ENCODE data around the gene SWAP70.

SWAP70 gene

GRCh38 chr11:9708544-9708943 lies 44.7 kb downstream of the SWAP70 start:
- no peak for DNase-seq (ENCODE audit: low read depth)
- H3K4me3 ChIP-seq (ENCODE audit: low read depth, low read length): no peak overlapping the region
- TF ChIP-seq MYC (IDR thresholded peaks at IDR 0.05; ENCODE audit: low read depth, low read length) (no peak), POLR2A (IDR thresholded peaks at IDR 0.05; ENCODE audit: extremely low read depth, insufficient read length) (no peak), MAX (IDR thresholded peaks at IDR 0.05; ENCODE audit: low read depth, low read length) (no peak), CTCF (IDR thresholded peaks at IDR 0.05; ENCODE audit: low read depth, low read length) (no peak)

GRCh38 chr11:9710223-9710622 lies 46.3 kb downstream of the SWAP70 start:
- TF ChIP-seq MYC (IDR thresholded peaks at IDR 0.05; ENCODE audit: low read depth, low read length): no peak
- DNase-seq (ENCODE audit: low read depth): no peak
- no peak overlapping the region for H3K4me3 ChIP-seq (ENCODE audit: low read depth, low read length)

- H3K4me3 ChIP-seq (ENCODE audit: low read depth, low read length): no peak overlapping the region
- no peak for DNase-seq (ENCODE audit: low read depth)
- TF ChIP-seq MYC (IDR thresholded peaks at IDR 0.05; ENCODE audit: low read depth, low read length) (no peak), MAX (IDR thresholded peaks at IDR 0.05; ENCODE audit: low read depth, low read length) (no peak), CTCF (IDR thresholded peaks at IDR 0.05; ENCODE audit: low read depth, low read length) (no peak), POLR2A (IDR thresholded peaks at IDR 0.05; ENCODE audit: extremely low read depth, insufficient read length) (no peak)
Measured at GRCh38 chr11:9710852-9711251, 47.0 kb downstream of the SWAP70 start.

- TF ChIP-seq MAX (IDR thresholded peaks at IDR 0.05; ENCODE audit: low read depth, low read length) (no peak), CTCF (IDR thresholded peaks at IDR 0.05; ENCODE audit: low read depth, low read length) (no peak), POLR2A (IDR thresholded peaks at IDR 0.05; ENCODE audit: extremely low read depth, insufficient read length) (no peak), MYC (IDR thresholded peaks at IDR 0.05; ENCODE audit: low read depth, low read length) (no peak)
- H3K4me3 ChIP-seq (ENCODE audit: low read depth, low read length): no peak overlapping the region
- DNase-seq (ENCODE audit: low read depth): no peak
Measured at GRCh38 chr11:9711454-9712307, 47.8 kb downstream of the SWAP70 start.

GRCh38 chr11:9714272-9714940 lies 50.5 kb downstream of the SWAP70 start:
- no peak for DNase-seq (ENCODE audit: low read depth)
- TF ChIP-seq MYC (IDR thresholded peaks at IDR 0.05; ENCODE audit: low read depth, low read length) (no peak), POLR2A (IDR thresholded peaks at IDR 0.05; ENCODE audit: extremely low read depth, insufficient read length) (no peak), MAX (IDR thresholded peaks at IDR 0.05; ENCODE audit: low read depth, low read length) (no peak), CTCF (IDR thresholded peaks at IDR 0.05; ENCODE audit: low read depth, low read length) (no peak)
- H3K4me3 ChIP-seq (ENCODE audit: low read depth, low read length): no peak overlapping the region

- peak; percentile 95 for DNase-seq (ENCODE audit: low read depth)
- no peak for TF ChIP-seq POLR2A (IDR thresholded peaks at IDR 0.05; ENCODE audit: extremely low read depth, insufficient read length)
- peak; percentile 64 for TF ChIP-seq MAX (IDR thresholded peaks at IDR 0.05; ENCODE audit: low read depth, low read length)
- TF ChIP-seq MYC (IDR thresholded peaks at IDR 0.05; ENCODE audit: low read depth, low read length): peak; percentile 74
- no peak for TF ChIP-seq CTCF (IDR thresholded peaks at IDR 0.05; ENCODE audit: low read depth, low read length)
- peak overlapping the region; percentile 29 for H3K4me3 ChIP-seq (ENCODE audit: low read depth, low read length)
Measured at GRCh38 chr11:9716275-9717039, 52.6 kb downstream of the SWAP70 start.
